HepG2 (cell line): ENCODE data around the gene LGALS4. TPM values are rescaled to one million over a fixed set of nuclear protein-coding genes. Genes with fewer than 3 reads are reported as not detected.

Experiments
- ATAC-seq: fragments of 200-7000 bp; cut with Tn5 transposase; 3 replicates; pipeline ENCODE4 v1.9.1; 2020; ENCODE audit warnings: mild to moderate bottlenecking, moderate library complexity
- BruUV-seq: library from RNA; stranded (reverse); fragments of 400-500 nt; replicated peaks from 2 replicates; lab custom pipeline; 2021; lab: Mats Ljungman, UMichigan
- CTCF ChIA-PET: fragments of 300-600 bp; formaldehyde crosslinking; extraction: SDS; loops from one replicate; lab custom pipeline; 2021; ENCODE audit warnings: low total read pairs, inconsistent platforms, low intra/inter-chr PET ratio; lab: Yijun Ruan, JAX
- POLR2A ChIA-PET: fragments of 350-600 bp; sonication (Branson Sonifier 250); formaldehyde crosslinking; loops from one replicate; lab custom pipeline; 2020; ENCODE audit warnings: antibody characterized with exemption, inconsistent platforms; lab: Yijun Ruan, JAX
- DNase-seq: peaks from one replicate; pipeline ENCODE4 v3.0.0-alpha.2; 2015; ENCODE audit warnings: low spot score
- FAIRE-seq: peaks from 3 replicates; lab custom pipeline; 2011; peaks lifted over from hg19 to GRCh38; lab: Jason Lieb, UNC
- H2AFZ ChIP-seq: one replicate; pipeline ENCODE4 v1.6.1; 2011; ENCODE audit warnings: low read length, inconsistent platforms
- H3K27ac ChIP-seq: fragments of 300-600 bp; 3 replicates; pipeline ENCODE4 v1.8.0; 2011; ENCODE audit warnings: mixed run types, mild to moderate bottlenecking, mixed read lengths, low read length, inconsistent platforms; ENCODE audit not compliant: insufficient read depth; ENCODE audit errors: extremely low read length
- H3K27me3 ChIP-seq, 2 experiments: fragments of 200-600 bp in 1 of 2; 2 replicates in 1 of 2; 3 replicates in 1 of 2; pipeline versions ENCODE4 v1.6.0 to v1.8.0; 2011; ENCODE audit warnings: low read length in 2 of 2, mild to moderate bottlenecking in 2 of 2, moderate library complexity in 2 of 2, inconsistent platforms in 1 of 2; ENCODE audit not compliant: insufficient read depth in 2 of 2, control insufficient read depth in 1 of 2
- H3K36me3 ChIP-seq, 2 experiments: fragments of 200-600 bp in 1 of 2; replicated peaks in 1 of 2; 2 replicates in 1 of 2; 3 replicates in 1 of 2; pipeline versions ENCODE4 v1.5.1 to v1.8.0; 2011; ENCODE audit warnings: low read length in 2 of 2, inconsistent platforms in 1 of 2; ENCODE audit not compliant: insufficient read depth in 2 of 2, control insufficient read depth in 1 of 2
- H3K4me1 ChIP-seq: 2 replicates; pipeline ENCODE4 v1.5.1; 2012; ENCODE audit warnings: low read length, inconsistent platforms; ENCODE audit not compliant: insufficient read depth
- H3K4me2 ChIP-seq: 2 replicates; pipeline ENCODE4 v1.6.0; 2011; ENCODE audit warnings: low read depth, low read length, inconsistent platforms
- H3K4me3 ChIP-seq, 3 experiments: fragments of 200-600 bp in 1 of 3; sonication (generic), shearing (Covaris generic) in 1 of 3; replicated peaks in 1 of 3; 2 replicates each; pipeline ENCODE4 v1.5.1; 2011 to 2016; ENCODE audit warnings: low read length in 3 of 3, inconsistent platforms in 2 of 3, low read depth in 2 of 3, mild to moderate bottlenecking in 2 of 3, control low read depth in 1 of 3, mixed read lengths in 1 of 3; ENCODE audit not compliant: insufficient read depth in 1 of 3
- H3K79me2 ChIP-seq: one replicate; pipeline ENCODE4 v1.6.1; 2011; ENCODE audit warnings: low read length, inconsistent platforms; ENCODE audit not compliant: insufficient read depth
- H3K9ac ChIP-seq: 2 replicates; pipeline ENCODE4 v1.6.0; 2011; ENCODE audit warnings: mild to moderate bottlenecking, low read depth, low read length, inconsistent platforms; ENCODE audit not compliant: insufficient read depth
- H3K9me3 ChIP-seq: 2 replicates; pipeline ENCODE4 v1.5.1; 2012; ENCODE audit warnings: mild to moderate bottlenecking, low read length
- H4K20me1 ChIP-seq: 2 replicates; pipeline ENCODE4 v1.6.0; 2011; ENCODE audit warnings: inconsistent platforms, mild to moderate bottlenecking, low read length, moderate library complexity; ENCODE audit not compliant: insufficient read depth
- AGO2 ChIP-seq: fragments of 200-400 bp; formaldehyde crosslinking; optimal IDR thresholded peaks from 2 replicates; pipeline ENCODE3; 2017; ENCODE audit warnings: mild to moderate bottlenecking, low read depth, low read length, moderate library complexity
- ATF1 ChIP-seq: IDR thresholded peaks from 2 replicates; pipeline ENCODE4 v1.6.1; 2016; ENCODE audit warnings: mild to moderate bottlenecking, control low read depth
- BRCA1 ChIP-seq: sonication (generic); formaldehyde crosslinking; IDR thresholded peaks from 2 replicates; pipeline ENCODE4 v1.4.0; 2020; ENCODE audit warnings: missing genetic modification reagents
- CCDC6 ChIP-seq: sonication (generic); formaldehyde crosslinking; IDR thresholded peaks from 2 replicates; pipeline ENCODE4 v1.8.1; 2022; ENCODE audit warnings: mild to moderate bottlenecking, missing genetic modification reagents, moderate library complexity
- MLLT10 ChIP-seq: sonication (generic); formaldehyde crosslinking; IDR thresholded peaks from 2 replicates; pipeline ENCODE4 v1.4.0; 2020; ENCODE audit warnings: missing genetic modification reagents
- PAF1 ChIP-seq: IDR thresholded peaks from 2 replicates; pipeline ENCODE4 v1.6.1; 2016; ENCODE audit warnings: missing genetic modification reagents, missing compliant biosample characterization
- PHF20 ChIP-seq: sonication (generic); formaldehyde crosslinking; IDR thresholded peaks from 2 replicates; pipeline ENCODE4 v1.5.0; 2020; ENCODE audit warnings: mild to moderate bottlenecking, missing genetic modification reagents
- POLR2AphosphoS5 ChIP-seq: IDR thresholded peaks from 2 replicates; pipeline ENCODE4 v1.6.1; 2012; ENCODE audit warnings: low read depth, low read length
- ZNF451 ChIP-seq: sonication (generic); formaldehyde crosslinking; IDR thresholded peaks from 2 replicates; pipeline ENCODE4 v1.5.0; 2020; ENCODE audit warnings: mild to moderate bottlenecking, missing genetic modification reagents
- ZNF687 ChIP-seq: sonication (generic); formaldehyde crosslinking; IDR thresholded peaks from 2 replicates; pipeline ENCODE4 v1.5.1; 2020; ENCODE audit warnings: mild to moderate bottlenecking, missing genetic modification reagents, moderate library complexity
- WGBS: methylation state at CpG from one replicate; pipeline ENCODE4 v1.1.6; 2017; ENCODE audit warnings: low lambda C conversion rate; 5-methylcytosine and 5-hydroxymethylcytosine counted together
- in situ Hi-C: cut with HindIII; loops from 2 replicates; pipeline ENCODE4 v1.10.0; 2017; ENCODE audit warnings: low pct_unique_long_range_greater_than_20kb; ENCODE audit not compliant: extremely low pct_ligation_motif_present
- intact Hi-C: fragments of 100-400 bp; cut with micrococcal nuclease; formaldehyde crosslinking; loops from one replicate; pipeline ENCODE4 v1.10.0; 2022; ENCODE audit not compliant: unreplicated experiment
- polyA plus RNA-seq, 8 experiments: library from polyadenylated mRNA; depleted of rRNA in 3 of 8; stranded (reverse) in 7 of 8; unstranded in 1 of 8; fragments of >200 nt; fragmentation: Illumina TruSeq in 4 of 8; extraction: Trizol in 4 of 8; gene quantifications; 2 replicates each; pipeline versions ENCODE4 v1.2.1 to v1.2.3, GENCODE V29; 2011 to 2016; ENCODE audit warnings: low read depth in 4 of 8, missing spikeins in 1 of 8, mixed read lengths in 1 of 8; ENCODE audit not compliant: insufficient read depth in 1 of 8
- total RNA-seq, 5 experiments: library from RNA; depleted of rRNA; stranded (reverse); fragments of >200 nt; fragmentation: Illumina TruSeq; extraction: Trizol; gene quantifications; 2 replicates each; pipeline ENCODE4 v1.2.3, GENCODE V29; 2016; ENCODE audit warnings: low read depth in 1 of 5
- TF ChIP-seq, protein P1 (sequence below): sonication (generic); formaldehyde crosslinking; IDR thresholded peaks from 2 replicates; pipeline ENCODE4 v1.5.0; 2020; ENCODE audit warnings: mild to moderate bottlenecking, missing genetic modification reagents, moderate library complexity
- TF ChIP-seq, protein P2 (sequence below): sonication (generic); formaldehyde crosslinking; IDR thresholded peaks from 2 replicates; pipeline ENCODE4 v1.5.0; 2020; ENCODE audit warnings: missing genetic modification reagents
- TF ChIP-seq, protein P3 (sequence below), 2 experiments: sonication (generic) in 1 of 2; formaldehyde crosslinking in 1 of 2; IDR thresholded peaks; 2 replicates each; pipeline versions ENCODE4 v1.5.1 to v1.6.1; 2011 to 2020; ENCODE audit warnings: borderline replicate concordance in 1 of 2, low read depth in 1 of 2, low read length in 1 of 2, mild to moderate bottlenecking in 1 of 2, missing genetic modification reagents in 1 of 2, moderate library complexity in 1 of 2

The LGALS4 gene
- total and polyA plus RNA-seq, 2 of the 13 experiments (the other 11 are each of a cell fraction or from before 2014, with no cell fraction given) = 0.24 to 0.71 TPM

DNA sequence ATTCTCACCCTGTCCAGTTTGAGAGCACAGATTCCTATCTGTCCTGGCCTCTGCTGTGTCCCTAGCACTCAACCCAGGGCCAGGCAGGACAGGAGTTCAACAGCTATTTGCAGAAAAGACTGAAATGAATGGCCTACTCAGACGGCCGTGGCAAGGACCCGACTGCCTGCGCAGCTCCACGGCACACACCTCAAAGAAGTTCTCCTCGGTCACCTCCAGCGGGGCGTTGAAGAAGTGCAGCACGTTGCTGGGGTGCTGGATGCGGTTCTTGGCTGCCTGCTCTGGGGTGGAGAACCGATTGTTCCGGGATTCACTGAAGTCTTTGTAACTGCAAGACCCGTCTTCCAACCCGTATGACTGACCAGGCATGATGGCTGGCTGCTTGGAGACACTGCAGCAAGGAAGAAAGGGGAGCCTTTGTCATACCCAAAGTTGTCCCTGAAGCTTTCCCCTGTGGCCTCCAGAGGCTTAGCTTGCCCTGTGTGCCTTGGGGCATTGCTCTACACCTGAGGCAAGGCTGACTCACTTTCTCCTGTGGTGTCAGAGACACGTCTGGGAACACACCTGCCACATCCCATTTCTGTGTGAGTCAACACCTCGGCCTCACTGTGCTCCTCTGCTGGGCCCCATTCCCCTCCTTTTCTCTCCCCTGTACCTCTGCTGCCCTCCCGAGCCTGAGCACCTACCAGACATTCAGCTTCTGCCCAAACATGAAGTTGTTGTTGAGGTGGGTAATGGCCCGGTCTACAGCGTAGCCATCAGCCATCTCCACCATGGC lies 25.7 kb upstream of the LGALS4 start:
- in situ Hi-C loops = no loop called here
- peak; percentile 4 for ATAC-seq
- DNase-seq = no peak
- ChIA-PET POLR2A (interaction anchor here (0.7 to 4.4 kb wide), 14 partner anchors 8 to 138 kb away, joined by 3 to 42 read pairs (median 5); partner anchors contain the start of genes HNRNPL, MRPS12, RINL and SARS2), CTCF (no interaction called here)
- no peak for FAIRE-seq
- Histone ChIP-seq H4K20me1 (peaks cover 25% of the 10 kb centered on the region), H3K36me3 (peaks cover 34 to 77% of the 10 kb centered on the region in 2 experiments), H3K9me3 (no peaks in the 10 kb centered on the region), H3K4me3 (no peak overlapping the region), H3K79me2 (peaks cover 14% of the 10 kb centered on the region), H3K4me1 (peaks cover 65% of the 10 kb centered on the region), H3K27ac (peak overlapping the region; percentile 60), H3K4me2 (no peak overlapping the region), H3K27me3 (no peaks in the 10 kb centered on the region), H3K9ac (0 out of 2 replicates have a peak overlapping the region, but pooled peaks have one; percentile 0), H2AFZ (no peak overlapping the region)
- intact Hi-C loops = loop anchor here (10.0 kb wide), 1 partner anchor 184 kb away; no protein-coding TSS in a partner anchor
- no TSS peak for BruUV-seq
- 87% methylated on average over 11 of the region's 19 CpGs for WGBS
- TF ChIP-seq BRCA1 = no peak
- TF ChIP-seq MLLT10 (CRISPR knock-in tag) = no peak
- TF ChIP-seq CCDC6 (CRISPR knock-in tag) = no peak
- TF ChIP-seq, protein P1, sequence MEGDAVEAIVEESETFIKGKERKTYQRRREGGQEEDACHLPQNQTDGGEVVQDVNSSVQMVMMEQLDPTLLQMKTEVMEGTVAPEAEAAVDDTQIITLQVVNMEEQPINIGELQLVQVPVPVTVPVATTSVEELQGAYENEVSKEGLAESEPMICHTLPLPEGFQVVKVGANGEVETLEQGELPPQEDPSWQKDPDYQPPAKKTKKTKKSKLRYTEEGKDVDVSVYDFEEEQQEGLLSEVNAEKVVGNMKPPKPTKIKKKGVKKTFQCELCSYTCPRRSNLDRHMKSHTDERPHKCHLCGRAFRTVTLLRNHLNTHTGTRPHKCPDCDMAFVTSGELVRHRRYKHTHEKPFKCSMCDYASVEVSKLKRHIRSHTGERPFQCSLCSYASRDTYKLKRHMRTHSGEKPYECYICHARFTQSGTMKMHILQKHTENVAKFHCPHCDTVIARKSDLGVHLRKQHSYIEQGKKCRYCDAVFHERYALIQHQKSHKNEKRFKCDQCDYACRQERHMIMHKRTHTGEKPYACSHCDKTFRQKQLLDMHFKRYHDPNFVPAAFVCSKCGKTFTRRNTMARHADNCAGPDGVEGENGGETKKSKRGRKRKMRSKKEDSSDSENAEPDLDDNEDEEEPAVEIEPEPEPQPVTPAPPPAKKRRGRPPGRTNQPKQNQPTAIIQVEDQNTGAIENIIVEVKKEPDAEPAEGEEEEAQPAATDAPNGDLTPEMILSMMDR (CRISPR knock-in tag) = 0 out of 2 replicates have a peak, but pooled peaks have one; percentile 9
- no peak for TF ChIP-seq ATF1 (CRISPR knock-in tag)
- 0 out of 2 replicates have a peak, but pooled peaks have one; percentile 16 for TF ChIP-seq POLR2AphosphoS5
- TF ChIP-seq PAF1 (CRISPR knock-in tag) = 0 out of 2 replicates have a peak, but pooled peaks have one; percentile 13
- TF ChIP-seq, protein P2, sequence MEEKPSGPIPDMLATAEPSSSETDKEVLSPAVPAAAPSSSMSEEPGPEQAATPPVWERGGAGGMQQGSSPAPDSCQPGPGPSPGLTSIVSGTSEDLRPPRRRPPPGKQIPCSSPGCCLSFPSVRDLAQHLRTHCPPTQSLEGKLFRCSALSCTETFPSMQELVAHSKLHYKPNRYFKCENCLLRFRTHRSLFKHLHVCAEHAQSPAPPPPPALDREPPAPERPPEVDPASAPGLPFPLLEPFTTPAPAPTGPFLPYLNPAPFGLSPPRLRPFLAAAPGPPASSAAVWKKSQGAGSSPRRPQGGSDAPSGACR (CRISPR knock-in tag) = 0 out of 2 replicates have a peak, but pooled peaks have one; percentile 10
- TF ChIP-seq PHF20 = no peak
- peak; percentile 59; the same call in 1 of the 2 replicates for TF ChIP-seq ZNF687
- TF ChIP-seq ZNF451 (CRISPR knock-in tag) = no peak
- peak; percentile 82 for TF ChIP-seq AGO2
- TF ChIP-seq, protein P3, sequence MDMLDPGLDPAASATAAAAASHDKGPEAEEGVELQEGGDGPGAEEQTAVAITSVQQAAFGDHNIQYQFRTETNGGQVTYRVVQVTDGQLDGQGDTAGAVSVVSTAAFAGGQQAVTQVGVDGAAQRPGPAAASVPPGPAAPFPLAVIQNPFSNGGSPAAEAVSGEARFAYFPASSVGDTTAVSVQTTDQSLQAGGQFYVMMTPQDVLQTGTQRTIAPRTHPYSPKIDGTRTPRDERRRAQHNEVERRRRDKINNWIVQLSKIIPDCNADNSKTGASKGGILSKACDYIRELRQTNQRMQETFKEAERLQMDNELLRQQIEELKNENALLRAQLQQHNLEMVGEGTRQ (IDR thresholded peaks at IDR 0.05; ENCODE audit: low read depth, low read length) = no peak
- TF ChIP-seq, protein P3 (CRISPR knock-in tag; IDR thresholded peaks at IDR 0.05; ENCODE audit: borderline replicate concordance) = no peak
